CD4-positive, alpha-beta T cell (primary cell): Measurements from ENCODE around the gene IGFBP6. TPM values are rescaled to one million over a fixed set of nuclear protein-coding genes. Genes with fewer than 3 reads are reported as not detected.
A peak's percentile ranks its signal among the peaks of the same experiment; 100 is the strongest.

Experiments used
- ATAC-seq: fragments of 200-7000 bp; cut with Tn5 transposase; one replicate; pipeline ENCODE4 v1.10.0; 2022; ENCODE audit warnings: mild to moderate bottlenecking; ENCODE audit not compliant: poor library complexity
- CTCF ChIA-PET: fragments of 350-600 bp; sonication (Branson Sonifier 250); formaldehyde crosslinking; loops from one replicate; lab custom pipeline; 2021; ENCODE audit warnings: antibody characterized with exemption, inconsistent platforms; lab: Charles Lee
- POLR2A ChIA-PET: fragments of 350-600 bp; sonication (Branson Sonifier 250); formaldehyde crosslinking; loops from one replicate; lab custom pipeline; 2021; ENCODE audit warnings: antibody characterized with exemption, inconsistent platforms; lab: Charles Lee
- DNase-seq, 14 experiments: peaks; one replicate each; pipeline ENCODE4 v3.0.0-alpha.2; 2013 to 2020; ENCODE audit warnings: mixed read lengths in 2 of 14
- H3K27ac ChIP-seq, 2 donors: one replicate each; pipeline versions ENCODE4 v1.5.1 to v1.7.0; 2013; ENCODE audit warnings: low read length in 2 of 2, low read depth in 1 of 2, mild to moderate bottlenecking in 1 of 2
- H3K27me3 ChIP-seq, 2 experiments: 1 replicate in 1 of 2; 2 replicates in 1 of 2; pipeline versions ENCODE4 v1.6.1 to v1.7.0; 2013; ENCODE audit warnings: low read length in 2 of 2, control low read depth in 1 of 2, mild to moderate bottlenecking in 1 of 2, moderate library complexity in 1 of 2; ENCODE audit not compliant: insufficient read depth in 2 of 2, control insufficient read depth in 1 of 2
- H3K36me3 ChIP-seq: one replicate; pipeline ENCODE4 v1.6.1; 2013; ENCODE audit warnings: low read length, control low read depth; ENCODE audit not compliant: insufficient read depth
- H3K4me1 ChIP-seq: one replicate; pipeline ENCODE4 v1.6.1; 2013; ENCODE audit warnings: low read length, control low read depth; ENCODE audit not compliant: insufficient read depth
- H3K4me3 ChIP-seq: one replicate; pipeline ENCODE4 v1.5.1; 2013; ENCODE audit warnings: mild to moderate bottlenecking, low read length, moderate library complexity
- H3K9me3 ChIP-seq, 2 experiments: 1 replicate in 1 of 2; 2 replicates in 1 of 2; pipeline versions ENCODE4 v1.6.1 to v1.7.0; 2013; ENCODE audit warnings: low read length in 2 of 2, mild to moderate bottlenecking in 2 of 2, control low read depth in 1 of 2, moderate library complexity in 1 of 2; ENCODE audit not compliant: control insufficient read depth in 1 of 2, insufficient read depth in 1 of 2
- H3K27ac Mint-ChIP-seq: one replicate; pipeline ENCODE4 v1.8.0; 2020; ENCODE audit warnings: mixed read lengths
- H3K27me3 Mint-ChIP-seq: one replicate; pipeline ENCODE4 v1.8.0; 2021; ENCODE audit warnings: mixed read lengths
- H3K36me3 Mint-ChIP-seq: one replicate; pipeline ENCODE4 v1.8.0; 2021; ENCODE audit warnings: low read depth, mixed read lengths
- H3K4me1 Mint-ChIP-seq: one replicate; pipeline ENCODE4 v1.8.0; 2021; ENCODE audit warnings: low read depth, mixed read lengths
- H3K4me3 Mint-ChIP-seq: one replicate; pipeline ENCODE4 v1.8.0; 2020; ENCODE audit warnings: mild to moderate bottlenecking, mixed read lengths
- H3K9me3 Mint-ChIP-seq: one replicate; pipeline ENCODE4 v1.8.0; 2020; ENCODE audit warnings: mixed read lengths
- CTCF ChIP-seq: fragments of 200-600 bp; IDR thresholded peaks from one replicate; pipeline ENCODE4 v1.8.0; 2022; ENCODE audit warnings: antibody characterized with exemption, mild to moderate bottlenecking
- intact Hi-C, 2 experiments: fragments of 100-400 bp; cut with DNase I in 1 of 2; cut with micrococcal nuclease in 1 of 2; formaldehyde crosslinking; loops; one replicate each; pipeline versions ENCODE4 v1.15.1 to v1.9.0; 2023 to 2025; cut with DNase I, micrococcal nuclease
- total RNA-seq, 174 experiments: library from RNA in 2 of 174; stranded (reverse) in 2 of 174; gene quantifications; one replicate each; pipeline ENCODE4 v1.2.3 and lab custom pipeline; 2021 to 2026

Gene IGFBP6
- total RNA-seq, 2 experiments from 2014 or later: 0.49 TPM; not detected in 1

- H3K4me1 ChIP-seq: peaks cover 4% of the 10 kb centered on the region
- H3K9me3 ChIP-seq: no peaks in the 10 kb centered on the region
- POLR2A ChIA-PET: no interaction called here
- Mint-ChIP-seq H3K27me3 (no peaks in the 10 kb centered on the region), H3K9me3 (no peaks in the 10 kb centered on the region), H3K36me3 (peaks cover 18% of the 10 kb centered on the region), H3K4me3 (no peak overlapping the region), H3K4me1 (no peaks in the 10 kb centered on the region), H3K27ac (no peak overlapping the region)
- no peak overlapping the region for H3K27ac ChIP-seq
- H3K27me3 ChIP-seq: no peaks in the 10 kb centered on the region
- CTCF ChIA-PET: no interaction called here
- DNase-seq (no peak), ATAC-seq (no peak)
- H3K4me3 ChIP-seq: no peak overlapping the region
- intact Hi-C loops: loop anchor here in 1 of 2 experiments (10.0 kb wide), 1 partner anchor 135 kb away; no protein-coding TSS in a partner anchor
- H3K36me3 ChIP-seq: peaks cover 16% of the 10 kb centered on the region
- no peak for TF ChIP-seq CTCF
Observed at GRCh38 chr12:53060064-53060720, 37.3 kb upstream of the IGFBP6 start.

GRCh38 chr12:53060721-53061276, 36.7 kb upstream of the IGFBP6 start:
- Histone ChIP-seq H3K4me3 (no peak overlapping the region), H3K27ac (no peak overlapping the region), H3K36me3 (peaks cover 22% of the 10 kb centered on the region), H3K9me3 (no peaks in the 10 kb centered on the region), H3K27me3 (no peaks in the 10 kb centered on the region), H3K4me1 (peaks cover 5% of the 10 kb centered on the region)
- no peak for DNase-seq
- ChIA-PET POLR2A (interaction anchor here (1.6 kb wide), 1 partner anchor 18 kb away, joined by 6 read pairs; the partner anchor contains the start of gene SPRYD3), CTCF (interaction anchor here (0.9 to 1.3 kb wide), 2 partner anchors 15 to 39 kb away, joined by 3 to 5 read pairs; no protein-coding TSS in a partner anchor)
- intact Hi-C loops: loop anchor here in 1 of 2 experiments (10.0 kb wide), 1 partner anchor 134 kb away; no protein-coding TSS in a partner anchor
- Mint-ChIP-seq H3K36me3 (peaks cover 24% of the 10 kb centered on the region), H3K4me3 (no peak overlapping the region), H3K27me3 (no peaks in the 10 kb centered on the region), H3K27ac (no peak overlapping the region), H3K9me3 (no peaks in the 10 kb centered on the region), H3K4me1 (peaks cover under 1% of the 10 kb centered on the region)
- no peak for ATAC-seq
- no peak for TF ChIP-seq CTCF

- Histone ChIP-seq H3K27me3 (no peaks in the 10 kb centered on the region), H3K36me3 (peaks cover 29% of the 10 kb centered on the region), H3K27ac (no peak overlapping the region), H3K9me3 (no peaks in the 10 kb centered on the region), H3K4me1 (peaks cover 12% of the 10 kb centered on the region), H3K4me3 (no peak overlapping the region)
- H3K4me1 Mint-ChIP-seq: peaks cover 7% of the 10 kb centered on the region
- H3K4me3 Mint-ChIP-seq: no peak overlapping the region
- no peak for TF ChIP-seq CTCF
- POLR2A ChIA-PET: interaction anchor here (1.0 to 1.6 kb wide), 2 partner anchors 18 to 37 kb away, joined by 3 to 6 read pairs; partner anchors contain the start of gene SPRYD3
- no peak overlapping the region for H3K27ac Mint-ChIP-seq
- intact Hi-C loops: loop anchor here in 1 of 2 experiments (10.0 kb wide), 1 partner anchor 133 kb away; no protein-coding TSS in a partner anchor
- ATAC-seq (no peak), DNase-seq (peak in 1 of 14 experiments; percentile 31)
- no peaks in the 10 kb centered on the region for H3K9me3 Mint-ChIP-seq
- no peaks in the 10 kb centered on the region for H3K27me3 Mint-ChIP-seq
- CTCF ChIA-PET: interaction anchor here (0.9 to 1.3 kb wide), 2 partner anchors 14 to 38 kb away, joined by 3 to 5 read pairs; no protein-coding TSS in a partner anchor
- peaks cover 32% of the 10 kb centered on the region for H3K36me3 Mint-ChIP-seq
Observed at GRCh38 chr12:53061404-53062010, 36.0 kb upstream of the IGFBP6 start.
